HUDEP-2 (cell line): ENCODE measurements around the gene ARF5.
"Not testable (repeated sequence)": the region's sequence is repeated elsewhere in the genome, so short reads cannot be mapped to it uniquely, and the experiment has no call there.

Source experiments
- DNase-seq, 76 experiments: peaks; one replicate each; lab custom pipeline; 2025; ENCODE audit not compliant: unreplicated experiment in 76 of 76; lab: John Stamatoyannopoulos, UW

ARF5 gene

DNA sequence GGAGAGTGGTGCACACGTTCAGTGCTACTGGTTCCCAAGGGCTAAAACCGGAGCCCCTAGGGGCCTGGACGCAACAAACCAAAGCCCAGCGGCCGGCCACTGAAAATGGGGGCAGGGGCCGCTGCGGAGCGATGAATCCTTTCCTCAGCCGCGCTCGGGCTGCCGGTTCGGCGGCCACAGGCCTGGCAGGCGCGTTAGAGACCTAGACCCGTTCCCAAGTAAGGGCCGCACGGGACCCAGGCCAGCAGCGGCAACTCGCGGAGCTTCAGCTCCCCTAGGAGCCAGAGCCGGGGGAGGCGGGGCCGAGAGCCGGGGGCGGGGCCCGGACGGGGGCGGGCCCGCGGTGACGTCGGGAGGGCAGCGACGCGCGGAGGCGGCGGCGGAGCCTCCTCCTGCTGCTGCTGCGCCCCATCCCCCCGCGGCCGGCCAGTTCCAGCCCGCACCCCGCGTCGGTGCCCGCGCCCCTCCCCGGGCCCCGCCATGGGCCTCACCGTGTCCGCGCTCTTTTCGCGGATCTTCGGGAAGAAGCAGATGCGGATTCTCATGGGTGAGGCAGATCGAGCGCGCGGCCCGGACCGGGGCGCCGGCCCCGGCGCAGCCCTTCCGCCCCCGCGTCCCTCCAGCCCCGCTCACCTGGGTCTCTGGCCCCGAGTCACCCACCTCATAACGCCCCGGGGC is at the start of gene ARF5:
Gene ARF5 (plus strand): TSS at position 393 of the 678 bp plus-strand sequence. CDS start 88 bp downstream, at position 481.
- DNase-seq, result peak in 73 of 76 experiments; percentile 3 to 89 (median 68)

DNA sequence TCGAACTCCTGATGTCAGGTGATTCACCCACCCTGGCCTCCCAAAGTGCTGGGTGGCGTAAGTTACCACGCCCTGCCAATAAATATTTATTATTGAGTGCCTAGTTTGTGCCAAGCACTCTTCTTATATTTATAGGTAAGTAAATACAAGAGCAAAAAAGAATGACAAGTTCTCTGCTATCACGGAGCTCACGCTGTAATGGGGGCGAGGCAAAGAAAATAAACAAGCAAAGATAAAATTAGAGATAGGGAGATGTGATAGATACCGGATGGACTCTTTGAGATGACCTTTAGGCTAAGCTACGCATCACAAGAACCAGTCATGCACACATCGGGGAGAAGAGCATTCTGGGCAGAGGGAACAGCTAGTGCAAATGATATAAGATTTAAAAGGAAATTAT is 49.1 kb upstream of the ARF5 start:
- DNase-seq, result no peak

DNA sequence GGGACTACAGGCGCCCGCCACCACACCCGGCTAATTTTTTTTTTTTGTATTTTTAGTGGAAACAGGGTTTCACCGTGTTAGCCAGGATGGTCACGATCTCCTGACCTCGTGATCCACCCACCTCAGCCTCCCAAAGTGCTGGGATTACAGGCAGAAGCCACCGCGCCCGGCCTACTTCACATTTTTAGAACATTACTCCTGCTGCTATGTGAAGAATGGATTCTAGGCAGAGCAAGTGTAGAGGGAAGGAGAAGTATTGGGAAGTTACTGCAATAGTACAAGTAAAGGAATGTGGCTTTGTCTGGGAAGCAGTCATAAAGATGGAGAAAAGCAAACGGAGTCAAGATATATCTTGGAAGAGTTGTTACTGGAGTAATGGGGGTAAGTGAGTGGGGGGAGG is 47.8 kb upstream of the ARF5 start:
- not testable (repeated sequence) for DNase-seq

DNA sequence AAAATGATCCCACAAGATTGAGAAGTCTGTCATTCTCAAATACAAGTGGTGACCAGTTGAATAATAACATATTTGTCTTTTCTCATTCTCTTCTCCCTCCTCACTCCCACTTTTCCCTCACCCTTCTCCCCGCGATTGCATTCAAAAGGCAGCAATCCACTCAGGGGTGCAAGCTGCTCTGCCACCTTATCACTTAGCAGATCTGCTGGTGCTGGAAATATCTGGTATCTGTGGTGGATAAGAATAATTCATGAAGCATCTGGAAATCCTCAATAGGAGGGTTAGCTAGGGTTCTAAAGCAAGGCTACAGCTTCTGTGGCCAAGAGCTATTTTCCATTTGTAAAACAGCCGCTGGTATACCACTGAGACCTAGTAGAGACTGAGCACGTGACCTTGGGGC is 46.7 kb upstream of the ARF5 start:
- DNase-seq, result no peak

DNA sequence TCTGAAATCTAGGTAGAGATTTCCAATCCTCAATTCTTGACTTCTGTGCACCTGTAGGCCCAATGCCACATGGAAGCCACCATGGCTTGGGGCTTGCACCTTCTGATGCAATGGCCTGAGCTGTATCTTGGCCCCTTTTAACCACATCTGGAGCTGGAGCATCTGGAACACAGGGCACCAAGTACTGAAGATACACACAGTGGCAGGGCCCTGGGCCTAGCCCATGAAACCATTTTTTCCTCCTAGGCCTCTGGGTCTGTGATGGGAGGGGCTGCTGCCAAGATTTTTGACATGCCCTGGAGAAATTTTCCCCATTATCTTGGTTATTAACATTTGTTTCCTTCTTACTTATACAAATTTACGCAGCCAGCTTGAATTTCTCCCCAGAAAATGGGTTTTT is 41.9 kb upstream of the ARF5 start:
- DNase-seq, result no peak

DNA sequence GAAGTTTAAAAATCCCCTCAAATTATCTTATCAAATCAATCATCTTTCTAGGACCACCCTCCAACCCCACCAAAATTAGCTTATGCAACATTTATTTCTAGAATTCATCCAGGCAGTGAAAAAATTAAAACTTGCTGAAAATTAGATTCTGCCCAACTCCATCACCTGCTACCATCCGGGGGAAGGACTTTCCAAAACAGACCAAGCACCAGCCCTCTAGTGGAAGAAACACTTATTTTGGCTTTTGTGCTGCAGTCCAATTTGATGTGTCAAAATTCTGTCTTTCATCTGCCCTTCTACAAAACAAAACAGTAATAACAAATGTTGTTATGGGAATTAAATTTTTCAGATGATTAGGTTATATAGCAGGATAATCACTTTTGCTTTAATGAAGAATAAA is 38.0 kb upstream of the ARF5 start:
- DNase-seq, result no peak

DNA sequence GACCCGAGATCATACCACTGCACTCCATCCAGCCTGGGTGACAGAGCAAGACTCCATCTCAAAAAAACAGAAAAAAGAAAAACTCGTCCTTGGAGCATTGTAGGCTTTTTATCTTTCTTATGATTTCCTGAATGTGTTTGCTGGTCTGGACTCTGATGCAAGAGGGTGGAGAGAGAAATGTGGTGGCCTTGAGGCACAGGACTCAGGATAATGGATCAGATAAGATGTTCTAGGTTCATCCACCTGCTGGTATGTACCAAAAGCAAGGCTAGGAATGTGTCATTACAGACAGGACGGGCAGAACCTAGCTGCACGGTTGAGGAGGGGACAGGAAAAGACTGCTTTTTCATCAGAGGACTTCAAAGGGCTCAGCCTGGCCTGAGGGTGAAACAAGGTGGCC is 36.3 kb upstream of the ARF5 start:
- DNase-seq, result no peak

DNA sequence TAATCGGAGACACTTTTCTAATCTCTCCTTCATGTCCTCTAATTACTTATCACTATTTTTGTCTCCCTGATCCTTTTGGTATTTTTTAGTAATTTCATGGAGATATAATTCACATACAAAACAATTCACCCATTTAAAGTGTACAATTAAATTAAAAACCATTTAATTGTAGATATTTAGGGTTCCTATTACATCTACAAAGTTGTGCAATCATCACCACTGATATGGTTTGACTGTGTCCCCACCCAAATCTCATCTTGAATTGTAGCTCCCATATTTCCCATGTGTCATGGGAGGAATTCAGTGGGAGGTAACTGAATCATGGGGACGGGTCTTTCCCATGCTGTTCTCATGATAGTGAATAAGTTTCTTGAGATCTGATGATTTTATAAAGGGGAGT is 31.8 kb upstream of the ARF5 start:
- DNase-seq, result no peak

DNA sequence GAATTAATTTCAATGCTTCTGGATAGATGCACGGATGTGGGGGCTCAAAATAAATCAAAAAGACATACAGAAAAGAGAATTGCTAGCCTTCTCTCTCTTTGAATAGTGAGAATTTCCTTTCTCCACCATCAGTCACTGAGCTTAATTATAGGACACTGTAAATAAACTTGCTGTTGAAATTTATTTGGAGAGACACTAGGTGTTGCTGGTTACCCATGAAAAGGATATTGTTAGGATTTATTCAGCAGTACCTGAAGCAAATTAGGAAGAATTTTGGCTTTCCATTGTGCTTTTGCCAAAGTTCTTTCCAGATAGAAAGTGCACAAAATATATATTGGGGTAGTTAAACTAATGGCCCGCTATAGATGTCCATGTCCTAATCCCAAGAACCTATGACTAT is 30.4 kb upstream of the ARF5 start:
- no peak for DNase-seq

DNA sequence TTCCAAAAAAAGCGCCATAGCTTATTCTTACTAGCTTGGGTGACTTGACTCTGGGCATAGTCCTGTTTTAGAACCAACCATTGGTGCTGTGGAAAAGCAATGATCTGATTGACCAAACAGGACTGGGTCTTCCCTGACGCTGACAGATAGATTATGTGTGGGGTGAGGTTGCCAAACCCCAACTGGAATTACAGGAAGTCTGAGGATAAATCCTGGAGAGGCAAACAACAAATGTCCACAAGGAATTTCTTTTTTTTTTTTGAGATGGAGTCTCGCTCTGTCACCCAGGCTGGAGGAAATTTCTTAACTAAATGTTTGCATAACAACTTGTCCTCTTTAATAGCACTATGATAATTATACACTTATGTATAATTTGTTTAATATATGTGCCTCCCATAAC is 22.0 kb upstream of the ARF5 start:
- no peak for DNase-seq

DNA sequence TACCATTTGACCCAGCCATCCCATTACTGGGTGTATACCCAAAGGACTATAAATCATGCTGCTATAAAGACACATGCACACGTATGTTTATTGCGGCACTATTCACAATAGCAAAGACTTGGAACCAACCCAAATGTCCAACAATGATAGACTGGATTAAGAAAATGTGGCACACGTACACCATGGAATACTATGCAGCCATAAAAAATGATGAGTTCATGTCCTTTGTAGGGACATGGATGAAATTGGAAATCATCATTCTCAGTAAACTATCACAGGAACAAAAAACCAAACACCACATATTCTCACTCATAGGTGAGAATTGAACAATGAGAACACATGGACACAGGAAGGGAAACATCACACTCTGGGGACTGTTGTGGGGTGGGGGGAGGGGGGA is 20.2 kb upstream of the ARF5 start:
- not testable (repeated sequence) for DNase-seq

DNA sequence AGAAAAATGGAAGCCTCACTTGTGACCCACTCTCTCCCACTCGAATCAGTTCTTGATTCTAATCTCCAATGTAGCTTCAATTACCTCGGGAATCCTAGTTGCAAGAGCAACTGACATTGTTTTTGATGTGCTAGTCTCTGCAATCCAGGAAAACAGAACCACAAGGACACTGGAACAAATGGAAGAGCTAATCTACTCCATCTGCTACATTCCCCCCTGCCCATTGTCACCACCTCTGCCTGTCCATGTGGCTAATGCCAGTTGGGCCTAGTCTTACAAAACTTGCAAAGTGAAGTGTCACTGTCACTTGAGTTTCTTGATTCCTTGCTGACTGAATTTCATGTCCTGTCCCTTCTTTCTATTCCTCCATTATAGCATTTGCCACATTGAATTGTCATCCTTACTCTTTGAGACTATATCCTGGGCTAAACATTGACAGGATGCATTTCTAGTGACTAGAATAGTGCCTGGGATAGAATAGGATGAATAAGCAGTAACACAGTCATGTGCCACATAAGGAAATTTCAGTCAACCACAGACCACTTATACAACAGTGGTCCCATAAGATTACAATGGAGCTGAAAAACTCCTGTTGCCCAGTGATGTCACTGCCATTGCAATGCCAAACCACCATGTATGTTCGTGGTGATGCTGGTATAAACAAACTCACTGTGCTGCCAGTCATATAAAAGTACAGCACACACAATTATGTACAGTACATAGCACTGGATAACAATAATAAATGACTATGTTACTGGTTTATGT is 16.3 kb upstream of the ARF5 start:
- no peak for DNase-seq

DNA sequence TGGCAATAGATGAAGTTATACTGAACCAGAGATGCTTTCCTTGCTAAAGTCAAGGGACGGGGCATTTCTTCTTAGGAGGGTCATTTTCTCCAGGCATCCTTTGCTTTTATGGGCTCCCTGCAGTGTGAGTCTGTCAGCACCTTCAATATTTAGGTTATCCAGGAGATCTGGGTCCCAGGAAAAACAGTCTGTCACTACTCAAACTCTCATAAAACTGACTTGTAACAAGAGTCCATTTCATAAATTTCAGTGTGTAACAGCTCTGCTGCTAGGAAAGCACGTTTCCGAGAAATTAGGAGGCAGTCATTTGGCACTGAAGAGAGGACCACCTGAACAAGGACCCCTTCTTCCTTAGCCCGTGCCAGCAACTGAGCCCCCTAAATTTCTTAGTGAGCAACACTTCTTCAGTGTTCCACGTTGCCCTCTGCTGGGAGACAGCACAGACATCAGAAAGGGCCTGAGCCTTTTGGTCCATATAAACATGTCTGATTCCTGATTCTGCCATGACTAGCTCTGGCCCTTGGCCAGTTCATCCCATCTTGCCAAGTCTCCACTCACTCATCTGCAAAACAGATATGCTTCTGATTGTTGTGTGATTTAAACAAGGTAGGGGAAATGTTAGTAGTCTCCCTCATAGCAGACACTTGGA is 10.1 kb upstream of the ARF5 start:
- peak in 2 of 76 experiments; percentile 2 to 9 for DNase-seq

DNA sequence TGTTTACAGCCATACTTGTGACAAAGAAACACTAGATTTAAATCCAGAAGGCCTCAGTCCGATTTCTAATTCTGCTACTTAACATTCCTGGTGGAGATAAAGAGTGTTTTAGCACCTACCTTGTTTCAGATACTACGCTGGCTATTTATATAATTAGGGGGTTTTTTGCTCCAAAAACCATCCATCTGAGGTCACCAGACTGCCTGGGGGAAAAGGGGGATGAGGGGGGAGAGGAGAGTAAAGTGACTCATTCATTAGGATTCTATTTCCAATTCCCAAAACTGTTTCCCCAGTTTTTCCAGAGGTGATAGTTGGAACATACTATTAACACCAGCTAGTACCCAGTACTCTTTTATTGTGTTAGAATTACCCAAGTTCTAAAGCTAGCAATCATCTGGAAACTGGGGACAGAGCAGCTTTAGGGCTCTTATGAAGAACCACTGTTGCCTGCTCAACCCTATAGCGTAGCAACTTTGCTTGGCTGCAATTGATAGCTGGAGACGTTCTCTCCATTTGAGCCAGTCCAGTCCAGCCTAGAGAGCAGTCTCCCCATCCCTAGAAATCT is 9.4 kb upstream of the ARF5 start:
- DNase-seq, result no peak

DNA sequence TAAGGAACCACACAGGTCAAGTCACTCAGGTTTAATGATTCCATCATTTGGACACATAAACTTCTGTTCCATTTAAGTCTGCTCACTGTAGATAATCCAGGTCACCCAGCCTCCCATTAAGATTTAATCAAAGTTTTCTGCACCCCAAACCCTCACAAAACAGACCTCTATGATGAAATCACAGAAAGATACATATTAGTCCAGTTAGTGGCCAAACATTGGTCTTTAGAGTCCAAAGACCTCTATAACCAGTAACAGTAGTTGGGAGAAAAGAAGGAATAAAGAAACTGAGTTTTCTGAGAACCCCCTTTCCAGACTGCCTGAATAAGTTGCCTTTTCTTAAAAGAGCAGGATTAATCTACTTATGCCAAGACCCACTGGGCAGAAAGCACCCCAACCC is 7.6 kb upstream of the ARF5 start:
- DNase-seq, result no peak

DNA sequence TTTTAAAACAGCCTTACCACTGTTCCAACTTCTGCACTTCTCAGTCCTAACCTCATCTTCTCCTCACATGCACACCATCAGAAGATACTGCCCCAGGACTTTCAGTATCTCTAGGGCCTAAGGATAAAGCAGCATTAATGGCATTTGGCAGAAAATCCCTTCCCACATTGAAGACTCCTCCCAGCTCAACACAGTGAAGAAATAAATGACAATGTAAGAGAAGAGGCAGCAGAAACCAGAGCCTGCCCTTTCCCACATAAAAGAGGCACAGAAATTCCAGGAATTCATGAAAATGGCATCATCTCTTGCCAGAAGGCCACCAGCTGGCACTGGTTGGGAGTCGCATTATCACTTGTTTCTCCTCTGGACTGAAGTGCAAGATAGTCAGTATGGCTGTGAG is 6.5 kb upstream of the ARF5 start:
- no peak for DNase-seq

DNA sequence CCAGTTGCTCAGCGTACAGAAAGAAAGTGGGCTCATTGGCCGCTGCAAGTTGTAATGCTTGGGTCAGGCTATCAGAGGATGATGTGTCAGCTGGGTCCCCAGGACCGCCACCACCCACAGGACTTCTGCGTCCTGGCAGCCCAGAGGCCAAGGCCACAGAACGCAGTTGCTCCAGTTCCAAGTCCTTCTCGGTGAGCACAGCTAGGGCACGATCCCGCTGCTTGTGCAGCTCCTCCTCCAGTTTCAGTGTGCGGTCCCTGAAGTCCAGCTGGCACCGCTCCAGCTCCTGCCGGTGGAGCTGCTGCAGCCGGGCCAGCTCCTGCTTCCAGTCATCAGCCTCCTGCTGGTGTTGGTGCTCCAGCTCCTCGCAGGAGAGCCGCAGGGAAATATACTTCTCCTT is 5.8 kb upstream of the ARF5 start:
- no peak for DNase-seq

DNA sequence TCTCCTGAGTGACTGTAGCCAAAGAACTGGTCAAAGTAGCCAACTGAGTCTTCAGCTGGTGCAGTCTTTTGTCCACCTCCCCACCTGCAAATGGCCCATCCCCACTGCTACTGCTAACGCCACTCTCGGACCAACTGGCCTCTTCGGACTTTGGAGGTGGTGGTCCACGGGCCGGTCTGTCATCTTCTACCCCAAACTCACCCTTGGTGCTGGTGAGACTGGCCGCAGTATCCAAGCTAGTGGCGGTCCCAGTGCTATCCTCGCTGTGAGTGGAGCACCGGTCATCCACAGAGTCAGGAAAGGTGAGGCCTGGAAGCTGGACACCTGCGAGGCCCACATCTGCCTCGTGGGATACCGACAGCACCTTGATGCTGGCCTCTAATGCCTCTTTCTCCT is 3.6 kb upstream of the ARF5 start:
- no peak for DNase-seq

DNA sequence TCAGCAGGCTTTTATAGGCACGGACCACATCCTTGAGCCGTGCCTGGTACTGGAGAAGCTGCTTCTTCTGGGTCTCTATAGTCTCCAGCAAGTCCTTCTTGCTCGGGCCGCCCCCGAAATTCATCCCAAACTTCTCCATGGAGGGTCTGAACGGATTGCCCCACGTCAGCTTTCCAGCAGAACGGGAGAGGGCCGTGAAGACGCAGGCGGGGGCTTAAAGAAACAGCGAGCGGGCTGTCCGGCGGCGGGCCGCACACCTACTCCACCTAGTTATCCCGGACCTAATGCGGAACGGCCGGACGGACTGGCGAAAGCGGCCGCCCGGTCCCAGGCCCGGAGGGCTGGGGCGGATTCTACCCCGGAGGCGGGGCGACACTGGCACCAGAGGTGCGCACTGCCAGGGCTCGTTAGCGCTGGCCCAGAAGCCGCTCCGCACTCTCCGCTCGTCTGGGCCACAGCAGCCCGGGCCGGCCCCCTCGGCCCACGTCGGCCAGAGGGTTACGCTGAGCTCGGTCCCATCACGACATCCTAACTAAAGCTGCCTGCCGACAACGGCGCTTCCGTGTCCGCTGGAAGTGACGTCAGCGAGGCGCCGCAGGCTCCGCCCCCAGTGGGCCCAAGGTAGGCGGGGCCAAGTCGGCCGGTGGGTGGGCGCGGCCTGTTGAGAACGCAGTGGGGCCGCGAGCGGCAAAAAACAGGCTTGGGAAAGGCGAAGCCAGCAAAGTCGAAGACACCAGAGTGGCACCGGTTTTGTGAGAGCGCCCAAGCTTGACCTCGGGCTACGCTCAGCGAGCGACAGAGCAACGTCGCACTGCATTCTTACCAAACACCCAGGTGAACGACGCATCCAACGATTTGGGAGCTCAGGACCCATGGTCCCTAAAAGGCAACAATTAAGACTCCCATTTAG is 2.9 kb upstream of the ARF5 start, which contains the start of gene GCC1:
Gene GCC1 (minus strand): TSS at position 553 of the 910 bp plus-strand sequence. CDS start 414 bp downstream, at position 139.
- DNase-seq, result peak in 75 of 76 experiments; percentile 5 to 91 (median 81)

DNA sequence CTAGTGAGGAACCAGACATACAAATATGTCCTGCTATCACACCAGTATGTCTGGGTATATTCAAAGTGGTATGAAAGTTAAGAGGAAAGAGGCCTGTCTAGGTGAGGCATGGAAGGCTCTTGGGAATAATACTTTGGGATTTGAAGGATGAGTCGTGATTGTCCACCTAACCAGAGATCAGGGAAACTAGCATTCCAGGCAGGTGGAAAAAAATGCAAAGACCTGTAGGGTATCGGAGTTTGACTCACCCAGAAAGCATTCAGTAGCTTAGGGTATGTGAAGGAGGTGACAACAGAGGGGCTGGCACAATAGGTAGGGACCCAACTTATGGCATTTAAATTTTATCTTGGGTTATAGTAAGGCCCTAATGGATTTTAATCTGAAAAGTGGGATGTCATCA is 1.9 kb upstream of the ARF5 start:
- no peak for DNase-seq
